Kidney (tissue), 14 donors: ENCODE data around the gene DUSP6. TPM values are rescaled to one million over a fixed set of nuclear protein-coding genes. Genes with fewer than 3 reads are reported as not detected.

Source experiments
- DNase-seq, 5 donors: peaks; one replicate each; pipeline ENCODE4 v3.0.0-alpha.2; 2013 to 2020
- FAIRE-seq: peaks from 2 replicates; lab custom pipeline; 2012; peaks lifted over from hg19 to GRCh38; lab: Jason Lieb, UNC
- H3K27ac ChIP-seq, 2 donors: one replicate each; pipeline ENCODE4 v1.7.0; 2013; ENCODE audit warnings: low read depth in 2 of 2, low read length in 2 of 2, inconsistent platforms in 1 of 2
- H3K27me3 ChIP-seq: one replicate; pipeline ENCODE4 v1.7.1; 2013; ENCODE audit warnings: low read length, inconsistent platforms; ENCODE audit not compliant: control insufficient read depth, insufficient read depth
- H3K36me3 ChIP-seq, 3 donors: one replicate each; pipeline versions ENCODE4 v1.7.0 to v1.7.1; 2013; ENCODE audit warnings: low read length in 3 of 3, control low read depth in 1 of 3, inconsistent platforms in 1 of 3; ENCODE audit not compliant: insufficient read depth in 3 of 3, control insufficient read depth in 2 of 3
- H3K4me1 ChIP-seq, 3 donors: one replicate each; pipeline versions ENCODE4 v1.7.0 to v1.7.1; 2013; ENCODE audit warnings: low read length in 3 of 3, inconsistent platforms in 1 of 3, low read depth in 1 of 3; ENCODE audit not compliant: control insufficient read depth in 2 of 3, insufficient read depth in 2 of 3
- H3K4me3 ChIP-seq, 3 donors: one replicate each; pipeline versions ENCODE4 v1.7.0 to v1.8.1; 2013; ENCODE audit warnings: low read length in 3 of 3, control low read depth in 1 of 3, inconsistent platforms in 1 of 3
- H3K9ac ChIP-seq, 3 donors: one replicate each; pipeline versions ENCODE4 v1.7.0 to v1.7.1; 2013; ENCODE audit warnings: low read length in 3 of 3, control low read depth in 1 of 3, inconsistent platforms in 1 of 3
- H3K9me3 ChIP-seq, 3 donors: one replicate each; pipeline versions ENCODE4 v1.7.0 to v1.7.1; 2013; ENCODE audit warnings: low read length in 3 of 3, control low read depth in 1 of 3, inconsistent platforms in 1 of 3; ENCODE audit not compliant: control insufficient read depth in 2 of 3, insufficient read depth in 1 of 3
- intact Hi-C: fragments of 100-400 bp; cut with DNase I; formaldehyde crosslinking; loops from one replicate; pipeline ENCODE4 v1.11.1; 2022
- polyA plus RNA-seq: library from polyadenylated mRNA; stranded (reverse); fragments of 350-450 nt; fragmentation: Illumina TruSeq; extraction: RNeasy Lipid Tissue Mini Kit (QIAGEN cat#74804); gene quantifications from one replicate; pipeline ENCODE4 v1.2.3, GENCODE V29; 2014; ENCODE audit warnings: low read depth, low replicate concordance; ENCODE audit not compliant: insufficient read depth
- total RNA-seq: library from RNA; stranded (reverse); fragmentation: NEBNext Ultra II Directional; extraction: Animal tissue kit (Norgen Biotek cat#: 25700); gene quantifications from one replicate; pipeline ENCODE4 v1.2.1, GENCODE V29; 2021
- TF ChIP-seq, protein P1 (sequence below): IDR thresholded peaks from 3 replicates; pipeline ENCODE4 v1.5.1; 2012; ENCODE audit warnings: mild to moderate bottlenecking, moderate library complexity, borderline replicate concordance; ENCODE audit not compliant: insufficient read depth; ENCODE audit errors: extremely low read depth
- donor health status: control.
- donor health status: control.
- donor health status: control.
- donor health status: control.
- donor health status: control.
- donor health status: DM: yes; HTN: yes; CAD: no.
- donor health status: Normal renal cell carcinoma (clear cell type).

The DUSP6 gene
- total and polyA plus RNA-seq, 2 donors from 2014 or later: 35.3 to 91.8 TPM

DNA sequence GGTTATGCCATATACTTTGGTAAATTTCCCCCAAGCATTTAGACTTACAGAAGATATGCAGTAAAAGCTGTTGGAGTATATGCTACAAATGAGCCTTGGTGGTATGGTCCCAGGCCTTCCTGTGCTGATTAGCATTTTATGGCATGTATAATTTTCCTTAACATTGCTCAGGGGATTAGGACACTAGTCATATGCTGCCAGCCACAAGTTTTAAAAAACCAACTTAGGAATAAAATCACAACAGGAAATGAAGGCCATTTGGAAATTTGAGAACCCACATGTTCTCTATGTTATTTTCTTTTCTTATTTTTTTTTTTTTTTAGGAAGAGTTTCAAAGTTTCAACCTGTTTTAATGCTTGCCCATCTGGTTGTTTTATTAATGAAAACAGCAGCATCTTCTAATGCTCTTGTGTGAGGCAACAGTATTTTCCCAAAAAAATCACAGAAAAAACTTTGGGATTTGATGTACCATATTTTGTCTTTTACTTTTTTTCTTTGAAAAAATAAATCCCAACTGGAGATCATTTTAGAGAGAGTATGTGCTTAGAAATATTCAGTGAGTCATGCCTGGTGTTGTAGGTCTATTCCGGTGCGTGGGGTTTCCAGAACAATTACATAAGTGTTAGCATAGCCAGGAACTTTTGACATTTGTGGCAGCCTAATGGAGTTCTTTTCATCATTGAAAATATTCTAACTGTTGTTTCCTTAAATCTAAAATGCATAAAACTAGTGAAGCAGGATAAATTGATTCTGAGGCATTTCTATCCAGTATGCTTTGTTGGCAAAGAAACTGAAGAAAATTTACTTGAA, 21.7 kb upstream of the DUSP6 start:
- Histone ChIP-seq H3K9me3 (no peaks in the 10 kb centered on the region), H3K9ac (no peak overlapping the region), H3K4me1 (peaks cover 0 to 16% (median 0%) of the 10 kb centered on the region in 3 donors), H3K36me3 (no peaks in the 10 kb centered on the region), H3K4me3 (no peak overlapping the region), H3K27me3 (no peaks in the 10 kb centered on the region), H3K27ac (no peak overlapping the region)
- no peak for DNase-seq
- intact Hi-C loops: no loop called here
- TF ChIP-seq, protein P1, sequence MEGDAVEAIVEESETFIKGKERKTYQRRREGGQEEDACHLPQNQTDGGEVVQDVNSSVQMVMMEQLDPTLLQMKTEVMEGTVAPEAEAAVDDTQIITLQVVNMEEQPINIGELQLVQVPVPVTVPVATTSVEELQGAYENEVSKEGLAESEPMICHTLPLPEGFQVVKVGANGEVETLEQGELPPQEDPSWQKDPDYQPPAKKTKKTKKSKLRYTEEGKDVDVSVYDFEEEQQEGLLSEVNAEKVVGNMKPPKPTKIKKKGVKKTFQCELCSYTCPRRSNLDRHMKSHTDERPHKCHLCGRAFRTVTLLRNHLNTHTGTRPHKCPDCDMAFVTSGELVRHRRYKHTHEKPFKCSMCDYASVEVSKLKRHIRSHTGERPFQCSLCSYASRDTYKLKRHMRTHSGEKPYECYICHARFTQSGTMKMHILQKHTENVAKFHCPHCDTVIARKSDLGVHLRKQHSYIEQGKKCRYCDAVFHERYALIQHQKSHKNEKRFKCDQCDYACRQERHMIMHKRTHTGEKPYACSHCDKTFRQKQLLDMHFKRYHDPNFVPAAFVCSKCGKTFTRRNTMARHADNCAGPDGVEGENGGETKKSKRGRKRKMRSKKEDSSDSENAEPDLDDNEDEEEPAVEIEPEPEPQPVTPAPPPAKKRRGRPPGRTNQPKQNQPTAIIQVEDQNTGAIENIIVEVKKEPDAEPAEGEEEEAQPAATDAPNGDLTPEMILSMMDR: no peak
- FAIRE-seq: peak; percentile 19

DNA sequence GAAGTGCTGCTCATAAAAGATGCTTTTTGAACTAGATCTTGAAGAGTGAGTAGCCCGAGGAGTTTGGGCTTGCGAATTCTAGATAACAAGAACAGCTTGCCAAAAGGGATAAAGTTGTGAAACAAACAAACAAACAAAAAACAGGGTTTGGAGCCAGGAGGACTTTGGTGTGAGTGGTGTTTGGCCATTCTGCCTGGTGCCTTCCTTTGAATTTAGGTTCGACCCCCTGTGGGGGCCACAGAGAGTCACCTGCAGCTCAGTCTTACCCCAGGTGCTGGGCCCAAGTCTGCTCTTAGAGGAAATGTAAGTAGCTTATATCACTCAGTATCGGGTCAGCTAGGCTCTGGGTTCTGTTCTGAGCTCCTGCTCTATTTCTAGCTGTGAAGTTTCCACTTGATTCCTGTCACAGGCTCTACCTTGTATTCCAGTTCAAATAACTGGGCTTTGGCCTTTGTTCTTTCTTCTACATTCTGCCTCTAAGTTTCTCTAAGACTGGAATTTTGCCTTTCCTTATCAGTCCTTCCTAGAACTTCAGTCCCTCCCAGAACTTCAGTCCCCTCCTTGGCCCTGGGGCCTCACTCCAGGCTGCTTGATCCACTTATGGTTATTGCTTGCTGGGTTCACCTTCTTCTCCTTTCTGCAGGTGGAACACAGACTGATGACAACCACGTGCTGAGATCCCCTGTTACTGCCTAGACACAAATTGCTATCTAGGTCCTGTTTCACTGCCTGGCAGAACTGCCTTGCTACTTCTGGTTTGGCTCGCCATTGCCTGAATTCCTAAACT, 20.5 kb upstream of the DUSP6 start:
- Histone ChIP-seq H3K27ac (no peak overlapping the region), H3K4me3 (no peak overlapping the region), H3K27me3 (no peaks in the 10 kb centered on the region), H3K4me1 (peaks cover 0 to 19% (median 6%) of the 10 kb centered on the region in 3 donors), H3K36me3 (no peaks in the 10 kb centered on the region), H3K9me3 (no peaks in the 10 kb centered on the region), H3K9ac (peak overlapping the region in 1 of 3 donors; percentile 9)
- DNase-seq (no peak), FAIRE-seq (no peak)
- TF ChIP-seq, protein P1: no peak
- intact Hi-C loops: no loop called here

DNA sequence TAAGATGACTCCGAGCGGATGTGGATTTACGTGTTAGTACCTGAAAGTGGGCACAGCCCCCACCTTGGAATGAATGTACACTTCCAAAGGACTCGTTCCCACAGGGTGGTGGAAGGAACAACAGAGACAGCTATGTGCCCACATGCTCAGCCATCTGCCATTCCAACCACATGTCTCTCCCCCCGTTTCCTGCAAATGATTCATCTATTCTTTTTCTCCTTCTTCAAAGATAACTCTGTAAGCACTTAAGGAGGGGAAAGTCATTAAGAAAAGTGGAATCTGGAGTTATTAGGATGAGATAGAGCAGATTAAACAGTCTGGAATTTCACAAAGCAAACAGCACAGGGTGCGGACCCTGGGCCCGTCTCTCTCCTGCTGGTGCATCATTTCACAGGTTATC, 18.5 kb upstream of the DUSP6 start:
- Histone ChIP-seq H3K9me3 (no peaks in the 10 kb centered on the region), H3K27me3 (no peaks in the 10 kb centered on the region), H3K4me3 (no peak overlapping the region), H3K4me1 (peaks cover 0 to 14% (median 13%) of the 10 kb centered on the region in 3 donors), H3K27ac (no peak overlapping the region), H3K9ac (no peak overlapping the region), H3K36me3 (no peaks in the 10 kb centered on the region)
- TF ChIP-seq, protein P1: no peak
- FAIRE-seq (no peak), DNase-seq (no peak)
- intact Hi-C loops: no loop called here
